ENCODE data around the gene PDE4C. TPM values are rescaled to one million over a fixed set of nuclear protein-coding genes. Genes with fewer than 3 reads are reported as not detected.
"Not testable (repeated sequence)": the region's sequence is repeated elsewhere in the genome, so short reads cannot be mapped to it uniquely, and the experiment has no call there.

The PDE4C gene
- total RNA-seq, 1 donor from 2014 or later: 7.6 TPM

DNA sequence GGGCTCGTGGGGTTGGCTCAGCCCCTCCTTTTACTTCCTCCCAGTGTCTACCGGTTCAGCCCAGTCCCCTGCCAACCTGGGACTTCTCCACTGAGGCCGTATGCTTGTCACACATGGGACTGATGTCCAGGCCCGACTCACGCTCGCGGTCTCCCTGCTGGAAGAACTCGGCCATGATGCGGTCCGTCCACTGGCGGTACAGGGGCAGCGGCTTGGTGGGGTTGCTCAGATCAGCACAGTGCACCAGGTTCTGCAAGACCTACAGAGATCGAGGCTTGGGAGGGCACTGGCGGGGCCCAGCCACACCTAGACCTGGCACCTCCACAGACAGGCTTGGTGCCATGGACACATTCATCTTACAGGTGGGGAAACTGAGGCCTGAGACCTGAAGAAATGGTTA, 14.6 kb downstream of the PDE4C start:
- Histone ChIP-seq H3K4me1 (peaks cover 4% of the 10 kb centered on the region), H3K4me3 (no peak overlapping the region), H3K27ac (no peak overlapping the region), H3K36me3 (no peaks in the 10 kb centered on the region), H3K9me3 (no peaks in the 10 kb centered on the region), H3K27me3 (no peaks in the 10 kb centered on the region)
- DNase-seq (no peak), ATAC-seq (no peak)
- intact Hi-C loops (cut with DNase I): no loop called here
- TF ChIP-seq, protein P1, sequence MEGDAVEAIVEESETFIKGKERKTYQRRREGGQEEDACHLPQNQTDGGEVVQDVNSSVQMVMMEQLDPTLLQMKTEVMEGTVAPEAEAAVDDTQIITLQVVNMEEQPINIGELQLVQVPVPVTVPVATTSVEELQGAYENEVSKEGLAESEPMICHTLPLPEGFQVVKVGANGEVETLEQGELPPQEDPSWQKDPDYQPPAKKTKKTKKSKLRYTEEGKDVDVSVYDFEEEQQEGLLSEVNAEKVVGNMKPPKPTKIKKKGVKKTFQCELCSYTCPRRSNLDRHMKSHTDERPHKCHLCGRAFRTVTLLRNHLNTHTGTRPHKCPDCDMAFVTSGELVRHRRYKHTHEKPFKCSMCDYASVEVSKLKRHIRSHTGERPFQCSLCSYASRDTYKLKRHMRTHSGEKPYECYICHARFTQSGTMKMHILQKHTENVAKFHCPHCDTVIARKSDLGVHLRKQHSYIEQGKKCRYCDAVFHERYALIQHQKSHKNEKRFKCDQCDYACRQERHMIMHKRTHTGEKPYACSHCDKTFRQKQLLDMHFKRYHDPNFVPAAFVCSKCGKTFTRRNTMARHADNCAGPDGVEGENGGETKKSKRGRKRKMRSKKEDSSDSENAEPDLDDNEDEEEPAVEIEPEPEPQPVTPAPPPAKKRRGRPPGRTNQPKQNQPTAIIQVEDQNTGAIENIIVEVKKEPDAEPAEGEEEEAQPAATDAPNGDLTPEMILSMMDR (IDR thresholded peaks at IDR 0.05): no peak

DNA sequence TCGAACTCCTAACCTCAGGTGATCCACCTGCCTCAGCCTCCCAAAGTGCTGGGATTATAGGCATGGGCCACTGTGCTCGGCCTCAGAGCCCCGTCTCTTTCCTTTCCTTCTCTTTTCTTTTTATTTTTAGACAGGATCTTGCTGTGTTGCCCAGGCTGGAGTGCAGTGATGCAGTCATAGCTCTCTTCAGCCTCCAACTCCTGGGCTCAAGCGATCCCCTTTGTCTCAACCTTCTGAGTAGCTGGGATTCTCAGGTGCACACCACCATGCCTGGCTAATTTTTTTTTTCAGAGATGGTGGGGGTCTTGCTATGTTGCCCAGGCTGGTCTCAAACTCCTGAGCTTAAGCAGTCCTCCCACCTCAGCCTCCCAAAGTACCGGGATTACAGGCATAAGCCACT, 16.3 kb downstream of the PDE4C start:
- not testable (repeated sequence) for H3K4me3 ChIP-seq, ATAC-seq, H3K36me3 ChIP-seq, H3K27ac ChIP-seq, DNase-seq, H3K9me3 ChIP-seq, H3K27me3 ChIP-seq
- H3K4me1 ChIP-seq: peaks cover 13% of the 10 kb centered on the region
- intact Hi-C loops (cut with DNase I): loop anchor here (10.0 kb wide), 1 partner anchor 45 kb away; a partner anchor contains a TSS

DNA sequence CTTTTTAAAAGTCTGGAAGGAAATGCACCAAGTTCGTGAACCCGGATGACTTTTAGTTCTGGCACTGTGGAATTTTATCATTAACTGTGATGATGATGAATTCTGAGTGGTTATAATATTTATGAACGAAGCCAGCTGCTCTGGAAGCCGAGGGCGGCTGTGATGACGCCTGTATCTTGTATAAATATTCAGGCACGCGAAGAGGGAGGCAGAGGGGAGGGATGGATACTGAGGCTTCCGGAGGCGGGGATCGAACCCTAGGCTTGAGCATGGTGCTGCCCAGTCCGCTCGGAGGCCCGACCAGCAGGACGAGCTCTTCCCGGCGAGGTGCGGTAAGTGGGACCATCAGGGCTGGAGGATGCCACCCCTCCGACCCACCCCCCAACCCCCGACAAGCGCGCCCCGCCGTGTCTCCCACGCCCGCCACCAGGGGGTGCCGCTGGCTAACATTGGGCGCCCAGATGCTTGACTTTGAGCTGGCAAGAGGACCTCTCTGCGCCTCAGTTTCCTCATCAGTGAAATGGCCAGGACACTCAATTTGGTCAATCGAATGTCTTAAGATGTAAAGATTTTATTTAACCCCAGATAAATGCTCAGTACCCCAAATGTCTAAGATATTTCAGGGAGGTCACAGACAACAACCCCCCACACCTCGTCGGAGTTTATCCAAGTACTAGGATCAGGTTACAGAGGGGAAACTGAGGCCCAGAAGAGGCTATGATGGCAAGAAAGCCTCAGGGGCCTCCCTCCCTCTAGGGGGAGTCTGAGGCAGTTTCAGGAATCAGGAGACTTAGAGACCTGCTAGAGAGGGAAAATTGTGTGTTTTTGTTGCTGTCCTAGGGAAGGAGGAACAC, 17.9 kb downstream of the PDE4C start:
- peaks cover 13% of the 10 kb centered on the region for H3K4me1 ChIP-seq
- H3K27me3 ChIP-seq: no peaks in the 10 kb centered on the region
- intact Hi-C loops (cut with DNase I): loop anchor here (10.0 kb wide), 1 partner anchor 46 kb away; a partner anchor contains a TSS
- TF ChIP-seq, protein P1 (IDR thresholded peaks at IDR 0.05): peak; percentile 74
- no peaks in the 10 kb centered on the region for H3K36me3 ChIP-seq
- peak; percentile 75 for DNase-seq
- no peak overlapping the region for H3K27ac ChIP-seq
- no peak overlapping the region for H3K4me3 ChIP-seq
- H3K9me3 ChIP-seq: no peaks in the 10 kb centered on the region
- no peak for ATAC-seq

DNA sequence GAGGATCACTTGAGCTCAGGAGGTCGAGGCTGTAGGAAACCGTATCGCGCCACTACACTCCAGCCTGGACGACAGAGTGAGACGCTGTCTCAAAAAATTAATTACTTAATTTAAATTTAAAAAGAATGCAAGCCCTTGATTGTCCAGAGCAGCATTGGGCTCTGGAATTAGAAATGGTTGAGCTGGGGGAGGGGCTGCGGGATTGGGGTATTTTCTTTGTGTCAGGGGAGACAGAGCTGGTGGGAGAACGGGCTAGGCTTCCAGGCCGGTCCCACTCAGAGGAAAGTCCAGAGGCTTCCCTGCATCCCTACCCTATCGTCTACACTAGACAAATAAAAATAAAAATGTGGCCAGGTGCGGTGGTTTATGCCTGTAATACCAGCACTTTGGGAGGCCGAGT, 20.2 kb downstream of the PDE4C start:
- no peaks in the 10 kb centered on the region for H3K27me3 ChIP-seq
- H3K9me3 ChIP-seq: no peaks in the 10 kb centered on the region
- DNase-seq (no peak), ATAC-seq (no peak)
- H3K4me1 ChIP-seq: peaks cover 21% of the 10 kb centered on the region
- H3K27ac ChIP-seq: peak overlapping the region; percentile 95
- TF ChIP-seq, protein P1 (IDR thresholded peaks at IDR 0.05): no peak
- intact Hi-C loops (cut with DNase I): loop anchor here (10.0 kb wide), 1 partner anchor 49 kb away; a partner anchor contains a TSS
- H3K4me3 ChIP-seq: no peak overlapping the region
- H3K36me3 ChIP-seq: no peaks in the 10 kb centered on the region

DNA sequence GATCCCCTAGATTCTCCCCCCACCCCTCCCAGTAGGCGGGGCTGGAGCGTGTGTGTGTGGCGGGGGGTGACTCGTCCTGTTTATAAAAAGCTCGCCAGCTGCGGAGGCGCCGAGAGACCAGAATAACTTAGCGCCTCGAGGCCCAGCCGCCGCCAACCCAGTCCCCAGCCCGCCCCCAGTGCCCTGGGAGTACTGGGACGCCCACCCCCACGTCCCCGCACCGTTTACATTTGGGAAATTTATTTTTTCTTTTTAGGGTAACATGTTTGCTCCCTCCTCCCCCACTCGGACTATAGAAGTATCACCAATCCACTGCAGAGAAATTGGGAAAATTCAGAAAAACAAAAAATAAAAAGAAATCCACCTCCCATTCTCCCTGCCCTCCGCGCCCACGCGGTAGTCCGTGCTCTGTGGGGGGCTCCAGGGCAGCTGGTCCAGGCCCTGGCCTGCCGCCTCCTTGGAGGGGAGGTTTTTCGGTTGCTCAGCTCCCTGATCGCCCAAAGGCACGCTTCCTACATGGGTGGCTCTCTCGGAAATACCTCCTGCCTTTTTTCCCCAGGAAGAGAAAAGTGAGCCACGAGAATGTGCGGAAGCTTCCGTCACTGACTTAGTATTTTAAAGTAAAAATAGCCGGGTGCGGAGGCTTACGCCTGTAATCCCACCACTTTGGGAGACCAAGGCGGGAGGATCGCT, 20.9 kb downstream of the PDE4C start:
- DNase-seq (peak; percentile 87), ATAC-seq (peak; percentile 5)
- H3K4me3 ChIP-seq: peak overlapping the region; percentile 71
- no peaks in the 10 kb centered on the region for H3K9me3 ChIP-seq
- intact Hi-C loops (cut with DNase I): loop anchor here (10.0 kb wide), 1 partner anchor 49 kb away; a partner anchor contains a TSS
- TF ChIP-seq, protein P1 (IDR thresholded peaks at IDR 0.05): no peak
- H3K27ac ChIP-seq: peak overlapping the region; percentile 95
- peaks cover 21% of the 10 kb centered on the region for H3K4me1 ChIP-seq
- no peaks in the 10 kb centered on the region for H3K27me3 ChIP-seq
- no peaks in the 10 kb centered on the region for H3K36me3 ChIP-seq

All from upper lobe of right lung (tissue), 1 donor.